K562 (cell line): Measurements from ENCODE around the gene POTEF.
"Not testable (repeated sequence)": the region's sequence is repeated elsewhere in the genome, so short reads cannot be mapped to it uniquely, and the experiment has no call there.

Experiments used
- CHD2 ChIP-seq: IDR thresholded peaks from 2 replicates; pipeline ENCODE4 v1.6.1; 2011; ENCODE audit warnings: low read depth, low read length
- CTCF ChIP-seq, 3 experiments: IDR thresholded peaks in 2 of 3; conservative IDR thresholded peaks in 1 of 3; 2 replicates each; pipeline ENCODE4 v1.5.1; 2011 to 2012; ENCODE audit warnings: low read length in 3 of 3, mild to moderate bottlenecking in 3 of 3, control low read depth in 2 of 3, improper control_type of control experiment in 1 of 3, inconsistent platforms in 1 of 3, low read depth in 1 of 3, mixed read lengths in 1 of 3, moderate library complexity in 1 of 3; ENCODE audit not compliant: insufficient read depth in 2 of 3
- FOSL1 ChIP-seq: fragments of 200-800 bp; sonication (Bioruptor generic); conservative IDR thresholded peaks from 2 replicates; pipeline ENCODE4 v1.6.1; 2016; ENCODE audit warnings: missing genetic modification characterization, missing compliant biosample characterization
- GABPB2 ChIP-seq: fragments of 250-450 bp; sonication (Bioruptor Pico); conservative IDR thresholded peaks from 2 replicates; pipeline ENCODE4 v1.5.1; 2021; ENCODE audit warnings: mild to moderate bottlenecking
- KDM5B ChIP-seq: fragments of 200-600 bp; sonication (generic); IDR thresholded peaks from 2 replicates; pipeline ENCODE4 v1.6.1; 2012; ENCODE audit warnings: low read depth, mild to moderate bottlenecking, moderate library complexity, low read length, control low read depth, inconsistent platforms; ENCODE audit not compliant: insufficient replicate concordance
- MYC ChIP-seq, 2 experiments: fragments of 250-450 bp in 1 of 2; sonication (Bioruptor Pico) in 1 of 2; IDR thresholded peaks; 2 replicates each; pipeline versions ENCODE4 v1.5.1 to v1.6.1; 2012 to 2021; ENCODE audit warnings: low read depth in 2 of 2, borderline replicate concordance in 1 of 2, improper control_type of control experiment in 1 of 2, low read length in 1 of 2, mild to moderate bottlenecking in 1 of 2, moderate library complexity in 1 of 2
- POLR2A ChIP-seq: fragments of 450-650 bp; conservative IDR thresholded peaks from 2 replicates; pipeline ENCODE4 v1.6.1; 2016
- TCF3 ChIP-seq: sonication (generic); formaldehyde crosslinking; IDR thresholded peaks from 2 replicates; pipeline ENCODE4 v1.4.0; 2020; ENCODE audit warnings: mild to moderate bottlenecking, missing genetic modification reagents
- TEAD4 ChIP-seq, 2 experiments: sonication (generic) in 1 of 2; formaldehyde crosslinking in 1 of 2; IDR thresholded peaks; 2 replicates each; pipeline versions ENCODE4 v1.6.1 to v1.8.0; 2012 to 2022; ENCODE audit warnings: borderline replicate concordance in 1 of 2, inconsistent platforms in 1 of 2, low read length in 1 of 2, mild to moderate bottlenecking in 1 of 2, missing genetic modification reagents in 1 of 2
- USF2 ChIP-seq: sonication (generic); formaldehyde crosslinking; IDR thresholded peaks from 2 replicates; pipeline ENCODE4 v1.5.0; 2020; ENCODE audit warnings: missing genetic modification reagents
- ZNF76 ChIP-seq: fragments of 250-450 bp; sonication (Bioruptor Pico); IDR thresholded peaks from 2 replicates; pipeline ENCODE4 v1.4.0; 2020; ENCODE audit warnings: mild to moderate bottlenecking, moderate library complexity, borderline replicate concordance

- TF ChIP-seq CTCF (IDR thresholded peaks at IDR 0.05 in 2 of 3, conservative IDR thresholded peaks at IDR 0.05 in 1 of 3; ENCODE audit: insufficient read depth in 2 of 3, low read depth in 1 of 3, low read length in 3 of 3); ZNF76 (CRISPR knock-in tag); TCF3 (CRISPR knock-in tag); TEAD4 (IDR thresholded peaks at IDR 0.05; ENCODE audit: low read length); TEAD4 (CRISPR knock-in tag; IDR thresholded peaks at IDR 0.05; ENCODE audit: borderline replicate concordance); USF2 (CRISPR knock-in tag); POLR2A; KDM5B; CHD2; GABPB2; MYC (IDR thresholded peaks at IDR 0.05; ENCODE audit: low read depth, low read length); MYC (CRISPR knock-in tag; IDR thresholded peaks at IDR 0.05; ENCODE audit: borderline replicate concordance, low read depth); FOSL1: not testable (repeated sequence)
These were observed 24.9 kb upstream of the POTEF start for GRCh38 chr2:130153721-130154422.
